ENCODE measurements around the gene SFMBT2.

DNA sequence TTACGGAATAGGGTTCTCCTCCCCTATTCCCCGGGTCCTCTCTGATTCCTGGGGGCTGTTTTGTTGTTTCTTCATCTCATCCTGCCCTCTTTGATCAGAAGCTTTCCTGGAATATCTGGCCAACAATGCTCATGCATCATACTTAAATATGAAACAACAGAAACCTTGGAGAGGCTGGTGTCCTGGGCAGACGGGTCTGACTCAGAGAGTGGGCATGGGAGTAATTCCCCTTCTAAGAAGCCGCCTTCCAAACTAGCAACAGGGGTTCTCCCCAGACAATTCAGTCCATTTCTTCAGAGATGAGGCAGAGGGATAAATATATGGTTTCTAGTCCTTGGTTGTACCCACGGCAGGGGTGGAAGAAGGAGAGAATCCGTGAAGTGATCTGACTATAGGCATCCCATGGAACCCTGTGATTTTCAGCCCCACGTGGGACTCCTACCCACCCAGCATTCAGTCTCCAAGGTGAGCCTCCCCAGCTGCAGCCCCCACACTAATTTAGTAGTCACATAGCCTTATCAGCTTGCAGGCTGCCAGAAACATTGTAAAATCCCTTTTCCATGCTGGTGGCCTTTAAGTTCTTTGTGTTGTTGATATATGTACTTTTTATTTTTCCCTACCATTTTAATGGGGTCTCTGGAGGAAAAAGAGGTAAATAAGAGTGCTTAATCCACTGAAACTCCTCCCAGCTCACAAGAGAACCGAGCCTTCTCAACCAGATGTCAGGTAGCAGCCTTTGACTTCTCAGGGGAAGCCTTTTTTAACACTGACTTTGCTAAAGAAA is 119.2 kb downstream of the SFMBT2 start:
- TF ChIP-seq, protein P1, sequence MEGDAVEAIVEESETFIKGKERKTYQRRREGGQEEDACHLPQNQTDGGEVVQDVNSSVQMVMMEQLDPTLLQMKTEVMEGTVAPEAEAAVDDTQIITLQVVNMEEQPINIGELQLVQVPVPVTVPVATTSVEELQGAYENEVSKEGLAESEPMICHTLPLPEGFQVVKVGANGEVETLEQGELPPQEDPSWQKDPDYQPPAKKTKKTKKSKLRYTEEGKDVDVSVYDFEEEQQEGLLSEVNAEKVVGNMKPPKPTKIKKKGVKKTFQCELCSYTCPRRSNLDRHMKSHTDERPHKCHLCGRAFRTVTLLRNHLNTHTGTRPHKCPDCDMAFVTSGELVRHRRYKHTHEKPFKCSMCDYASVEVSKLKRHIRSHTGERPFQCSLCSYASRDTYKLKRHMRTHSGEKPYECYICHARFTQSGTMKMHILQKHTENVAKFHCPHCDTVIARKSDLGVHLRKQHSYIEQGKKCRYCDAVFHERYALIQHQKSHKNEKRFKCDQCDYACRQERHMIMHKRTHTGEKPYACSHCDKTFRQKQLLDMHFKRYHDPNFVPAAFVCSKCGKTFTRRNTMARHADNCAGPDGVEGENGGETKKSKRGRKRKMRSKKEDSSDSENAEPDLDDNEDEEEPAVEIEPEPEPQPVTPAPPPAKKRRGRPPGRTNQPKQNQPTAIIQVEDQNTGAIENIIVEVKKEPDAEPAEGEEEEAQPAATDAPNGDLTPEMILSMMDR (conservative IDR thresholded peaks at IDR 0.05; ENCODE audit: low read length) = no peak
- TF ChIP-seq EZH2phosphoT487 (IDR thresholded peaks at IDR 0.05; ENCODE audit: borderline replicate concordance, low read depth, low read length) = no peak

All from OCI-LY7 (cell line).